GM19240 (cell line): ENCODE data around the gene OLFM1.
"Not testable (repeated sequence)": the region's sequence is repeated elsewhere in the genome, so short reads cannot be mapped to it uniquely, and the experiment has no call there.

ENCODE experiments used
- DNase-seq: peaks from one replicate; pipeline ENCODE4 v3.0.0; 2011; ENCODE audit warnings: low spot score; ENCODE audit not compliant: insufficient read length

The OLFM1 gene

DNA sequence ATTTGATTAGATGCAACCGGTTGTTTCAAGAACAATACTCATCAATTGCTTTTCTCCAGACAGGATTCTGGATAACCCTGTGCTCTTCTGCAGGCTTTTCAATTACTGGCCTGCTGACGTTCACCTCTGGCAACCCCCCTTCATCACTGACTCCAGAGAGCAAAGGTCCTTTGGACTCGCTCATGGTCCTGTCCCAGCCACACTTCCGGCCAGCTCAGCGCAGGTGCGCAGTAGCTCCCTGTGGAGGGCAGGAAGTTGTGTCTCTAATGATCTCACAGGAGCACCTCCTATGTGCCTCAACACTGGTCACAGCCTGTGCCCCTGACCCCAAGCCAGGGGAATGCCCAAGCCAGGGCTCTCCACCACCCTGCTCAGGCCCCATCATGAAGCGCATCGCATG lies 44.0 kb downstream of the OLFM1 start:
- DNase-seq = no peak

DNA sequence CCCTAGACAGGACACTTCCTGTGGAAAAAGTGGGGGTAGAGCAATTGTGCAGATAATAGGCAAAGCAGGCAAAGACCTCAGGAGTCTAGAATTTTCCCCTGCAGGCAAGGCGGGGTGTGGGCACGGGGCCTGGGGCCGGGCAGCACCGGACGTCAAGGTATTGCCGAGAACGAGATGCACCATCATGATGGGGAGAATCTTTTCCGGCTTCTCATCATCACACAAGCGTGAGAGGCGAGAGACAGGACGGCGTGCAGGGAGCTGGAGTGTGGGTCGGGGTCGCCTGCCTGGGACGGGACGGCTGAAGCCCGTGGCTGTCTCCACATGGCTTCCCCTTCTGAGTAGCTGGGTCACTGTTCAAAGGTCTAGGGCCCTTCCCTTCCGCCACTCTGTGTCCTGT lies 44.5 kb downstream of the OLFM1 start:
- DNase-seq = no peak

DNA sequence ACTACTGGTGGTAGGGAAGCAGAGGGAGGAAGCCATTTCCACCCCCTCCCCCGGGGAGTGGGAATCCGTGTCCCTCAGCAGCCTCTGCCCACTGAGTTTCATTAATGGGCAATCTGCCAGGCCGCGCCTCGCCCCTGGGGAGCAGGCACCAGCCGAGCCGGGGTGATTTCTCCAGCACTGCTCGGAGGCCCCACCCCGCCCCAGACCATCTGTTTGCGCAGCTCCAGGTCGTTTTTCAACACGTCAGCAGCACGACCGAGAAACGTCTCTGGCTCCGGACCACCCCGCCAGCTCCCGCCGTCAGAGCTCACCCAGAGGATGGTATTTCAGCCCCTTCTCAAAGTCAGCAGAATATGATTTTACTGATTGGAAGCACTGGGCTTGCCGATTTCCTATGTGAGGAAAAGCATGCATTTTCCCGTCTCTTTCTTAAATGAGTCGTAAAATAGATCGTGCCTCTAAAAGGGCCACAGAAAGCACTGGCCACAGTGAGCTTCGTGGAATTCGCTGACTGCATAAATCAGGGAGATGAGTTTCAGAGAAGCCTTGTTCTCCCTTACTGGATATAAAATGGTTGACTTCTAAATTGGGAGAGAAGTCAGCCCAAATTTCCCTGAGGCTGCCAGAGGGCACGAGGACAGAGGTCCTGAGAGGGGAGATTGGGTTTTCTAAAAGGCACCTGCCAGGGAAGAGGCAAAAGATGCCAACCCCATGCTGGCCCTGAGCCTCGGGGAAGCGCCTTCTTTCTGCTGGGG lies 47.0 kb downstream of the OLFM1 start:
- no peak for DNase-seq

DNA sequence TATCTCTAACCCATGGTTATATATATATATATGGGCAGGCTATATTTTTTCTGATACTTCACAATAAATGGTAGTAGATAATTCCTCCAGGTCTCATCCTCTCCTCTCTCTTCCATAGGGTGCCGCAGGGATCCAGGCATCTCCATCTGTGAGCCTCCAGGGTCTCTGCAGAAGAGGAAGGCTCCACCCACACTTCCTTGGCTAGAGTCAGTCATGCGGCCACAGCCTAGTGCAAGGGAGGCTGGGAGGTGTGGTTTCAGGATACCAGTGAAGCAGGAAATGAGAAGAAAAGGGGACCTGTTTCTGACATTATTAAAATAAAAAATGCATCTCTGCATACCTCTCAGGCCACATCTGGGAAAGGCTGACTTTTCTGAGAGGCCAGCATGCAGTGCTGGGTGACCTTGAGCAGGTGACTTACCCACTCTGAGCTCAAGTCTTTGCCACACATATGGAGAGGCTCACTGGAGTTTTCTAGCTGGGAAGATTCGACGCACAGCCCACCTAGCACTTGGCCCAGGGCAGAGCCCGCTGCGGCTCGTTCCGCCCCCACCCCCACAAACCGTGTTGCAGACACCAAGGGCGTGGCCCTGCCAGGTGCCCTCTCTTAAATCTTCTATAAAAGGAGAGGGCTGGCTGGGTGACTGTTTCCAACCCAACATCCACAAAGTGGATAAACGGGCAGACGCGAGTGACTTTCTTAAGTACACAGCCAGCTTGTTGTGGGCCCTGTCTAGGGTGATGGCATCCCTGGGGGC lies 47.9 kb downstream of the OLFM1 start:
- no peak for DNase-seq

DNA sequence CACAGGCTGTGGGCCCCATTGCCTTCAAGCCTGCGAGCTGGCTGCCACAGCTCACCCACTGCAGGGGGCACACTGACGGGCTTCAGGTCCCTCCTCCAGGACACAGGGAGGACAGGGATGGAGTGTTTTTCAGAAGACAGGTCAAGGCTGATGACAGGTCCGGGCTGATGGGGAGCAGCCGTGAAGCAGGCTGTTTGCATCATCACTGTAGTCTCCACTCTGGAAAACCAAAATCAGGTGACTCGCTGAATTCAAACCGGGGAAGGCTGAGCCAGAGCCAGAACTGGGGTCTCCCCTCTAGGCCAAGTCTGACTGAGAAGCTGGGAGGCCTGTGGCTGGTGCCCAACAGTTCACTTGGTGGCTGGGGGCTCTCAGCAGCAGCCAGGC lies 48.5 kb downstream of the OLFM1 start:
- DNase-seq = no peak

DNA sequence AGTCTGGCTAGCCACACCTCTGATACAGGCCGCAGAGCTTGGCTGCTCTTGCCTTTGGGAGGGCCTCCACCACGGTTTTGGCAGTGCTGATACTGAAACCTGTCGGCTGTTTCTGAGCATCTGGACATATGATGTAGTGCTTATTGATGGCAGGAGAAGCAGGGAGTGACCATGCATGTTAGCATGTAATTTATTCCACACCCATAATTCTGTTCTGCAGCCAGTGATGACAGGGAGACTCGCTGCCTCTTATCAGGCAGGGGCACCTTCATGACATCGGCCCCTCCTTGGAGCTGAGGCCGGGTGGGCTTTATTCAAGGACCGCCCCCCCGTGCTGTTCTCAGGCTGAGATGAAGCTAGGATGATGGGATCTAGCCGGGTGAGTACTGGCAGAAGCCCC lies 49.0 kb downstream of the OLFM1 start:
- no peak for DNase-seq

DNA sequence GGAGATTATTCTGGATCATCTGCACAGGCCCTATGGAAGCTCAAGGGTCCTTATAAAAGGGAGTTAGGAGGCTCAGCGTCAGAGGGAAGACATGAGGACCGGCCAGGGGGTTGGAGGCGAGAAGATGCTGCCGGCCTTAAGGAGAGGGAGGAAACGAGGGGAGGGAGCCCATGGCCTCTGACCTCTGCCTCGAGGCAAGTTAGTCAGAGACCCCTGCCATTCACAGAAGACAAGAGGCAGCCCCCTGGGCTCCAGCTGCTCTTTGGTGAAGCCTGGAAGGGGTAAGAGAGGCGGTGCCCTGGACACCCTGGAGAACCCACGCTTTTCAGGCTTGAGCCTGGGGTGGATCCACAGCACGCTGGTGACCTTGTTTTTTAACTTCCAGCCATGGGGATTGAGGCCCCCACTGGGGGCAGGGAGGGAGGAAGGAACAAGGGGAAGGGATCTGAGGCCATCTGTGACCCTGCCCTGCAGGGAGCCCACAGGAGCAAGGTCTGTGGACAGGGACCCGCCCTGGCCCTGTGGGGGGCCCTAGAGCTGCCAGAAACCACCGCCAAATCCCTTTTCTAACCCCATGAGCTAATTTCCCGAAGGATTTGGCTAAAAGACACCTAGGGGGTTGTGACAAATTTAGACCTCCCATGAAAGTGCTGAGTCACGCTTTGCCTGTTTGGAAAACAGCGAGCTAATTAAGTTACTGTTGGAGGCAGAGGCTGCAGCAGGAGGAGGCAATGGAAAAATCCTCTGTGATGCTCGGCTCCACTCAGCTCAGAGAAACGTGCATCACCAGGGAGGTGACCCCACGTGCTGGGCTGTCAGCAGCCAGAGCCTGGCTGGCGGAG lies 49.7 kb downstream of the OLFM1 start:
- no peak for DNase-seq

DNA sequence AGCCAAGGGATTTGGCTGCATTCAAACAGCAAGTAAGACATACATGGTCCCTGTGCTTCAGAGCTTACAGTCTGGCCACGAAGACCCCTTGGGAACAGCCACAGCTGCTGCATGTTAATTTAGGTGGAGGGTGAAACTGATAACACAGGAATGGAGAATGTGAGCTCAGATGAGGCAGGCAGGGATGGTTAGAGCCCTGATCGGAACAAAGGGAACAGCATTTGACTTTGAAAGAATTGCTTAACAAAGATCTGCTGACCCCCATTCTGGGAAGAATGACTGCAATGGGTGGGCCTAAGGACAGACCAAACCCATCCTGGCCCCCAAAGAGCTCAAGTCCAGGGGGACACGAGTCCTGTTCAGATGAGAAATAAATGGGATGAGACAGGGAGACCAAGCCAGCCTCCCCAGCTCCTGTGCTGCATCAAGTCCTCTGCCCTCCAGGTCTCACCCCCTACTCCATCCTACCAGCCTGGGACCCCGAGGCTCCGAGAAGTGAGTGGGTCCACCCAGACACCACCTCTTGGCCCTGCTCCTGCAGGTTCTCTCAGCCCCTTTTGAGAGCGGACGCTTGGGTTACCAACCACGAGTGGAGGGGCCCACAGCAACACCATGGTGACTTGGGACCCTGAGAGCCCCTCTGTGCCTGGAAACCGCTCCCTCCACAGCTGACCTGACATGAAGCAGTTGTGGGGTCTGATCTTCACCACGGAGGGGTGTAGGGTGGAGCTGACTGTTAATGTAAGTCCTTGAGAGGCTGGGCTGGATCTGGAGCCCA lies 50.8 kb downstream of the OLFM1 start:
- no peak for DNase-seq

DNA sequence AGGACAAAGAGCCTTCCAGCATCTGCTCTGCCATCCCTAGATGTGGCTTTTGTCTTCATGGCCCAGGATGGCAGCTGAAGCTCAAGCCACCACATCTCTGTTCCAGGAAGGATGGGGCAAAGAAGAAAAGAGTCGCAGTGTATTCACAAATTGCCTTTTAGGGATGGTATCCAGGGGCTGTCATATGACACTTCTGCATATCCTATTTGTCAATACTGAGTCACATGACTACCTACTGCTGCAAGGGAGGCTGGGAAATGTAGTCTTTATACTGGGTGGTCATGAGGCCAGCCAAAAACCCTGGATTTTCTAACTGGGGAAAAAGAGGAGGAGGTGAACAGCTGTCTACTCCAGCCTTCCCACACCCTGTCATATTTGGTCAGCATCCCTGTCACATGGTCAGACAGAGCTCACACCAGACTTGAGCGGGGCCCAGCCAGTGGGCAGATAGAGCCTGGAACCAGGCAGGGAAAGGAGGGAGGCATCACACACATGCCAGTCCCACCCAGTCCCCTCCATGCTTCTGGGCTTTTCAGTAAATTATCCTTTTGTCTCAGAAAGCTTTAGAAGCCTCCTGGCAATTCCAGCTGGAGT lies 52.0 kb downstream of the OLFM1 start:
- no peak for DNase-seq

DNA sequence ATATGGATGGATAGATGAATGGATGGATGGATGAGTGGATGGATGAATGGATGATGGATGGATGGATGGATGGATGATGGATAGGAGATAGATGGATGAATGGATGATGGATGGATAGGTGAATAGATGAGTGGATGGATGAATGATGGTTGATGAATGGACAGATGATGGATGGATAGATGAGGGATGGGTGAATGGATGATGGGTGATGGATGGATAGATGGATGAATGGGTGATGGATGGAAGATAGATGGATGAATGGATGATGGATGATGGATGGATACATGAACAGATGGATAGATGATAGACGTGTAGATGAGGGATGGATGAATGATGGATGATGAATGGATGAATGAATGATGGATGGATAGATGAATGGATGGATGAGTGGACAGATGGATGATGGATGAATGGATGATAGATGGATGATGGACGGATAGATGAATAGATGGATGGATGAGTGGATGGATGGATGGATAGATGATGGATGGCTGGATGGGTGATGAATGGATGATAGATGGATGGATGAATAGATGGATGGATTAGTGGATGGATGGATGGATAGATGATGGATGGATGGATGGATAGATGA lies 53.8 kb downstream of the OLFM1 start:
- DNase-seq = no peak

DNA sequence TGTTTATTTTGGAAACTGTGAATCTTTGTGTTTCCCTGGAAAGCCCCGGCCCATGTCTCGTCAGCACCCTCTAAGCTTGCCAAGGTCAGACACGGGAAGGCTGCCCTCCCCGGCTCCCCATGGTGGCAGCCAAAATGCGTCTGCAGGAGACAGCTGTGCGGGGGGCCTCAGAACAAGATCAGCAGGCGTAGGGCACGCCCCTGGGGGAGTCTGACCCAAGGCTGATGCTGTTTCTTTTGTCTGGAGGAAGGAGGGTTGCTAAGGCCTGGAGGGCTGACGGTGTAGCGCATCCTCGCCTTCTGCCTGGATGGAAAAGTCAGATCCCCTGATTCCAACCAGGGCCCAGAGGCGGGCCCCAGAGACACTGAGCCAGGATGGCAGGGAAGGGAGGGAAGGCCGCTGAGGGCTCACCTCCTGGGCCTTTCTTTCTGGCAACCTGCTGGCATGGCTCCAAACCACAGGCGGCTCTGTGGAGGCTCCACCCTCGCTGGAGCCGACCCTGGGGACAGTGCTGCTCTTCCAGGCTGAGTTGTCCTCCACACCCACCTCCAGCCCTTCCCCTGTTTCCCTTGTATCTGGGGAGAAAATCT lies 57.2 kb downstream of the OLFM1 start:
- DNase-seq = no peak

DNA sequence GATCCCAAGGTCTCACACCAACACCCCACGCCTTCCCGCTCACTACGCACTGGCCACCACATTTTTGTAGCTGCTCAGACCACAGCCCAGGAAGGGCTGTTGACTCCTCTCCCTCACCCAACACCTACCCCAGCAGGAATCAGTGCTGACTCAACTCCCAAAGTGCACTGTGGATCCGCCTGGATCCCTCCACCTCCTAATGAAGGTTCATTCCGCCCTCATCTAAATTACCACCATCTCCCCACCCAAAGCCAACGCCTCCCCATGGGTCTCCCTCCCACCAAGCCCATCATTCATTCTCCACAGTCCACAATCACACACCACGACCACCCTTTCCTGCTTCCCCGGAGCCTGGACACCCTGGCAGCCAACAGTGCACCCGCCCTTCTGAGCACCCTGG lies 57.8 kb downstream of the OLFM1 start:
- no peak for DNase-seq

DNA sequence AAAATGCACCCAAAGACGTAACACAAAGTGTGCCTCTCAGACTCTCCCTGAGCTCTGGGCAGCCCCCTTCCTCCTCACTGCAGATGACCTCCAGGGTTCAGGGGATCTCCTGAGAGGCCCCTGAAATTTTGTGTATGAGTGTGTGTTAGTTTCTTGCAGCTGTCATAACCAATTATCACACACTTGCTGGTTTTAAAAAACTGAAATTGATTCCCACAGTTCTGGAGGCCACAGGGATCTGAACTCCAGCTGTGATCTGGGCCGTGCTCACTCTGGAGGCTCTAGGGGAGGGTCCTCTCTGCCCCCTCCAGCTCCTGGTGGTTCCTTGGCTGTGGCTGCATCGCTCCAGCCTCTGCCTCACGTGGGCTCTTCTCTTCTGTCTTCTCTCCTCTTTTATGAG lies 58.8 kb downstream of the OLFM1 start:
- no peak for DNase-seq

DNA sequence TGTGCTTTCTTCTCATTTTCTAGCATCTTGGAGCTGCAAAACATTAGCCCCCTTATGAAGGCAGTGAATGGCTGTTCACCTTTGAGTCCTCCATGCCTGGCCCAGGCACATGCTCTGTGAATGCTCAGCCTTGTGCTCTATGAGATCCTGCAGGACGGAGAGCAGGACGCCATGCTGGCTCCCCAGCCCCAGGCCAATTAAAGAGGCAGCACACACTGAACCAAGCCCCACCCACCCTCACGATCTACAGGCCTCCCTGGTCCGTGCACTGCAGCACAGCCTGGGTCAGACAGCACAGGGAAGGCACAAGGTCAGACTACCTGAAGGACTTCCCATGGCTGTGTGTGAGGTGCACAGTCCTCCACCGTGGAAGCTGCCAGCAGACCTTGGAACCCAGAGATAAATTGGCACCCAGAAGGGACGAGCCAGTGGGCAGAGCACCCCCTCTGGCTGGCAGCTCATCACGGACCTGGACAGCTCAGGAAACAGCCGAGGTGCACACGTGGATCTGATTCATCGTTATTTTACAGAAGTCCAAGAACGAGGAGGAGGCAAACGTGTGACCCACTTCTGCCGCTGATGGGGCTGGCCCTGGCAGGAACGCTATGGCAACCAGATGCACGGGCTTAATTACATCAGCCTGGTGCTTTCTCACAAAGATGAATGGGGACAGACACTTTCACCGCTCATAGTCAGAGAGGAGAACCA lies 59.5 kb downstream of the OLFM1 start:
- no peak for DNase-seq

DNA sequence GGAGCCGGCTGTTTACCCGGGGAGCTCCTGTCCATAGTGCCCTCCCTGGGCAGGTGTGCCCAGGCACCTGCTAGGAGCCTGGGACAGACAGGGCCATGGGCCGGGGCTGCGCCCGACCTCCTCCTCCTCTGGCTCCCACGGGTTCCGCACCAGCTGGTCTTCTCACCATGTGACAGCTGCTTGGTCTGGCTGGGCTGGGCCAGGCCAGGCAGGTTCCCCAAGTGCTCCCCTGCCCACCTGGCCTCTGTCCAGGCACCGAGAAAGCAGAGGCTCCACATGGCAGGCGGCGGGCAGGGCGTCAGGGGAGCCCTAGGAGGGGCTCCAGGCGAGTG lies 60.0 kb downstream of the OLFM1 start:
- DNase-seq = no peak

DNA sequence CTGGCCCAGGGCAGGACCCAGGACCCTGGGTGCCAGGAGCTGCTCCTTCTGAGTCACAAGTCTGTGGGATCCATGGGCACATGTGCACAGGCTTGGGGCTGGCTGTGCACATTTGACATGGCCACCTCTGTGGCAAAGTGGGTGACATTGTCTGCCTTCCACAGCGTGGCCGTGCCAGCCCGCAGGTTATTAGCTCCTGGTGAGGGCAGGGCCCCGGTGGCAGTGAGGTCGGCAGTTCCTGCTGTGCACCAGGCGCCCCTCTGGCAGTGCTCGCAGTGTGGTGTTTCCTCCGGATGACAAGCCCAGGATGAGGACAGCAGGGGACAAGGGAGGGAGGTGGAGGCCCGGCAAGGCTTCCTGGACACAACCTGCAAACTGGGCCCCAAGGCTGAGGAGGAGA lies 60.5 kb downstream of the OLFM1 start:
- no peak for DNase-seq

DNA sequence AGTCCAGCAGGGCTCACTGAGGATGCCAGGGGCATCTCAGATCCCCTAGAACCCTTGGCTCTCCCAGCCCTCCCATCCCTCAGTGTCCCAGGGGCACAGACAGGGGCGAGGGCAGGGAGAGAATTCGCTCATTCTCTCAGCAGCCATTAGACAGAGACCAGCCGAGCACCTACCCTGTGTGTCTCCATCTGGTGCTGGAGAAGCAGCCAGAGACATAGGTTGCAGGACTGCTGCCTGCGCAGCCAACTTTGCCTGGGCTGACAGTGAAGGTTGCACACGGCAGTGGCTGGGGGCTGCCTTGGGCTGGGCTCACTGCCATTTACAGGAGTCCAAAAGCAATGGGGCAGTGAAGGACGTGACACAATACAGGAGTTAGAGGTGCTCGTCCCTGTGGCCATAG lies 60.9 kb downstream of the OLFM1 start:
- no peak for DNase-seq

DNA sequence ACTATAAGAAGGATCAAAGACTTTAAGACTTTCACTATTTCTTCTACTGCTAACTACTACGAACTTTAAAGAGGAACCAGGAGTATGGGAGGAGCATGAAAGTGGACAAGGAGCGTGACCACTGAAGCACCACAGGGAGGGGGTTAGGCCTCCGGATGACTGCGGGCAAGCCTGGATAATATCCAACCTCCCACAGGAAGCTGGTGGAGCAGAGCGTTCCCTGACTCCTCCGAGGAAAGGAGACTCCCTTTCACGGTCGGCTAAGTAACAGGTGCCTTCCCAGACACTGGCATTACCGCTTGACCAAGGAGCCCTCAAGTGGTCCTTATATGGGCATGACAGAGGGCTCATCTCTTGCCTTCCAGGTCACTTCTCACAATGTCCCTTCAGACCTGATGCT lies 62.4 kb downstream of the OLFM1 start:
- DNase-seq = not testable (repeated sequence)

DNA sequence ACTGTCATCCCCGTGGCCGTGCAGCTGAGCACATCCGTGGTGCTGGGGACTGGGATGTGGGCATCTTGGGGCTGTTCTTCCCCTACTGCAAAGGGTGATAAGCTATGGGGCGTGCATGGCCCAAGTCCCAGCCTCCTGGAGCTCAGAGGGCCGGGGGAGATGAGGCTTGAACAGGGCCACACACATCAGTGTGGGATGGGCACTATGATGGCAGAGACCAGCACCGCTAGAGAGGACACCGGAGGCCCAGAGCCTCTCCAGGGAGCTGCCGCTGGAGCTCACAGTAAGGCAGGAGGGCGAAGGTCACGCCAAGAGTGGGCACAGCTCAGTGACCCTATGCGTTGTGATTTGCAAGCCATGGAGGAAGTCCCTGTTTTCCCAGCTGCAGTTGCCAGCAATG lies 63.5 kb downstream of the OLFM1 start:
- DNase-seq = no peak
